HG02798 (cell line): Measurements from ENCODE around the gene OTOGL.
A peak's percentile ranks its signal among the peaks of the same experiment; 100 is the strongest.

ENCODE experiments used
- ATAC-seq: cut with Tn5 transposase; IDR thresholded peaks from one replicate; pipeline ENCODE4 v1.9.1; 2021; ENCODE audit warnings: mild to moderate bottlenecking; ENCODE audit not compliant: unreplicated experiment, poor library complexity

Gene OTOGL

GRCh38 chr12:80175307-80175930 lies 76.1 kb downstream of the OTOGL start:
- ATAC-seq, result no peak

- no peak for ATAC-seq
Measured at GRCh38 chr12:80176706-80177105, 77.4 kb downstream of the OTOGL start.

GRCh38 chr12:80178846-80179245 lies 79.5 kb downstream of the OTOGL start:
- peak; percentile 87 for ATAC-seq

- no peak for ATAC-seq
Measured at GRCh38 chr12:80183939-80184338, 84.6 kb downstream of the OTOGL start.

GRCh38 chr12:80184926-80185325 lies 85.6 kb downstream of the OTOGL start:
- ATAC-seq, result no peak

GRCh38 chr12:80186727-80187217 lies 87.4 kb downstream of the OTOGL start:
- peak; percentile 68 for ATAC-seq

GRCh38 chr12:80187660-80188090 lies 88.3 kb downstream of the OTOGL start:
- ATAC-seq, result peak; percentile 35

- ATAC-seq, result no peak
Measured at GRCh38 chr12:80188576-80188975, 89.2 kb downstream of the OTOGL start.

GRCh38 chr12:80189241-80189640 lies 89.9 kb downstream of the OTOGL start:
- ATAC-seq, result no peak

- no peak for ATAC-seq
Measured at GRCh38 chr12:80190001-80190400, 90.7 kb downstream of the OTOGL start.

GRCh38 chr12:80192087-80192486 lies 92.8 kb downstream of the OTOGL start:
- ATAC-seq, result peak; percentile 42

- no peak for ATAC-seq
Measured at GRCh38 chr12:80193865-80194264, 94.5 kb downstream of the OTOGL start.

GRCh38 chr12:80195074-80195726 lies 95.9 kb downstream of the OTOGL start:
- peak; percentile 60 for ATAC-seq

GRCh38 chr12:80195737-80196136 lies 96.4 kb downstream of the OTOGL start:
- no peak for ATAC-seq

- no peak for ATAC-seq
Measured at GRCh38 chr12:80196419-80196818, 97.1 kb downstream of the OTOGL start.

- ATAC-seq, result no peak
Measured at GRCh38 chr12:80198782-80199337, 99.5 kb downstream of the OTOGL start.

- ATAC-seq, result no peak
Measured at GRCh38 chr12:80199931-80200330, 100.6 kb downstream of the OTOGL start.

GRCh38 chr12:80200414-80200813 lies 101.1 kb downstream of the OTOGL start:
- ATAC-seq, result no peak

- no peak for ATAC-seq
Measured at GRCh38 chr12:80201908-80202307, 102.6 kb downstream of the OTOGL start.

- no peak for ATAC-seq
Measured at GRCh38 chr12:80205960-80206359, 106.6 kb downstream of the OTOGL start.

GRCh38 chr12:80208071-80208470 lies 108.7 kb downstream of the OTOGL start:
- no peak for ATAC-seq

GRCh38 chr12:80211671-80212070 lies 112.3 kb downstream of the OTOGL start:
- ATAC-seq, result no peak
